Astrocyte of the cerebellum (primary cell): ENCODE data around the gene CHN2.

ENCODE experiments used
- DNase-seq: peaks from one replicate; pipeline ENCODE4 v3.0.0-alpha.2; 2011; ENCODE audit warnings: low read depth
- H3K4me3 ChIP-seq: 2 replicates; pipeline ENCODE4 v1.5.1; 2011; ENCODE audit warnings: mild to moderate bottlenecking, low read depth, low read length, moderate library complexity
- in situ Hi-C: cut with HindIII; loops from 2 replicates; pipeline ENCODE4 v1.10.0; 2017; ENCODE audit warnings: low sequenced_read_pairs
- TF ChIP-seq, protein P1 (sequence below): IDR thresholded peaks from 2 replicates; pipeline ENCODE4 v1.5.1; 2012; ENCODE audit warnings: low read length, low read depth, moderate library complexity, mild to moderate bottlenecking; ENCODE audit errors: missing control alignments

Gene CHN2

GRCh38 chr7:29424984-29425309 lies 230.4 kb downstream of the CHN2 start:
- no peak for DNase-seq
- TF ChIP-seq, protein P1, sequence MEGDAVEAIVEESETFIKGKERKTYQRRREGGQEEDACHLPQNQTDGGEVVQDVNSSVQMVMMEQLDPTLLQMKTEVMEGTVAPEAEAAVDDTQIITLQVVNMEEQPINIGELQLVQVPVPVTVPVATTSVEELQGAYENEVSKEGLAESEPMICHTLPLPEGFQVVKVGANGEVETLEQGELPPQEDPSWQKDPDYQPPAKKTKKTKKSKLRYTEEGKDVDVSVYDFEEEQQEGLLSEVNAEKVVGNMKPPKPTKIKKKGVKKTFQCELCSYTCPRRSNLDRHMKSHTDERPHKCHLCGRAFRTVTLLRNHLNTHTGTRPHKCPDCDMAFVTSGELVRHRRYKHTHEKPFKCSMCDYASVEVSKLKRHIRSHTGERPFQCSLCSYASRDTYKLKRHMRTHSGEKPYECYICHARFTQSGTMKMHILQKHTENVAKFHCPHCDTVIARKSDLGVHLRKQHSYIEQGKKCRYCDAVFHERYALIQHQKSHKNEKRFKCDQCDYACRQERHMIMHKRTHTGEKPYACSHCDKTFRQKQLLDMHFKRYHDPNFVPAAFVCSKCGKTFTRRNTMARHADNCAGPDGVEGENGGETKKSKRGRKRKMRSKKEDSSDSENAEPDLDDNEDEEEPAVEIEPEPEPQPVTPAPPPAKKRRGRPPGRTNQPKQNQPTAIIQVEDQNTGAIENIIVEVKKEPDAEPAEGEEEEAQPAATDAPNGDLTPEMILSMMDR, result no peak
- in situ Hi-C loops, result no loop called here
- no peak overlapping the region for H3K4me3 ChIP-seq

GRCh38 chr7:29426587-29426986 lies 232.0 kb downstream of the CHN2 start:
- TF ChIP-seq, protein P1, result no peak
- no peak for DNase-seq
- no peak overlapping the region for H3K4me3 ChIP-seq
- in situ Hi-C loops, result no loop called here

GRCh38 chr7:29429401-29429800 lies 234.8 kb downstream of the CHN2 start:
- TF ChIP-seq, protein P1, result no peak
- H3K4me3 ChIP-seq, result no peak overlapping the region
- in situ Hi-C loops, result no loop called here
- DNase-seq, result no peak

GRCh38 chr7:29430279-29430949 lies 235.8 kb downstream of the CHN2 start:
- in situ Hi-C loops, result no loop called here
- H3K4me3 ChIP-seq, result no peak overlapping the region
- TF ChIP-seq, protein P1, result no peak
- no peak for DNase-seq

DNA sequence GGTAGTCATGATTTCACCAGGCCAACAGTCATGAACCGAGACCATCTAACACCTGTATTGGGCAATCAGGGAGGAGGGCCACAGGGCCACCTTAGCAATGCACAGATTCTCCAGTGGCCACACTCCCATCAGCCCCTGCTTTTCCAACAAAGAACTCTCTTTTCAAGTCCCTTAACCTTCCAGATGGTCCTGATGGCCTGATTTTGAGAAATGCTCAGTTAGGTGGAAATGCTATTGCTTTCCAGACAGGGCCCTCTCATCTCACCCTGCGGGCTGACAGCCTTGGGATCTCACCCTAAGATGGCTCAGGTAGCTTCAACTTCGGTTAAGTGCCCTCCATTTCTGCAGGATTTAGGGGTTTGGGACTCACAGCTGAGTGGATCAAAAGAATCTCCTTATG lies 237.1 kb downstream of the CHN2 start:
- DNase-seq, result no peak
- H3K4me3 ChIP-seq, result no peak overlapping the region
- TF ChIP-seq, protein P1, result no peak
- in situ Hi-C loops, result no loop called here

DNA sequence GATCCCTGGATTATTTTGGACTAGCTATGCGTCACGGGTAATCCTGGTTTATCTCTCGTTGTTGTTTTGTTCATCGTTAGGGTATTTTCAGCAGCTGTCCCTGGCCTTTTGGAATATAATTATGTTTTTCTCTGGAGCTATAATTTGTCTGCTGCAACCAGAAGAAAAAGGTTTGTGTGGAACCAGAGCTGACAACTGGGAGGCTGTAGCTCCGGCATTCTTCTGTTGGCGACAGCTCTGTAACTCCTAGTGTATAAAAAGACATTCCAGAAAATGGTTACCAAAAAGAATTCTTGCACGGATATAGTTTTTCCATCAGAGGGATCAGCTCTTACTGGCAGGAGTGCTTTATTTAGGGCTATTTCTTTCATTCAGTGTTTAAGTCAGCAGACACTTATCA lies 238.1 kb downstream of the CHN2 start:
- in situ Hi-C loops, result no loop called here
- DNase-seq, result no peak
- no peak overlapping the region for H3K4me3 ChIP-seq
- TF ChIP-seq, protein P1, result no peak
